Measurements from ENCODE around the gene AHCTF1. TPM values are rescaled to one million over a fixed set of nuclear protein-coding genes. Genes with fewer than 3 reads are reported as not detected.
"Not testable (repeated sequence)": the region's sequence is repeated elsewhere in the genome, so short reads cannot be mapped to it uniquely, and the experiment has no call there.

AHCTF1 gene
- total RNA-seq, 2 donors from 2014 or later, result 36.9 to 41.9 TPM

- TF ChIP-seq CTCF (conservative IDR thresholded peaks at IDR 0.05), result no peak
- no peaks in the 10 kb centered on the region for H3K4me1 Mint-ChIP-seq
- no peak overlapping the region for H3K4me3 Mint-ChIP-seq
- no peak for DNase-seq
- no peak overlapping the region for H3K4me3 ChIP-seq (ENCODE audit: low read length)
- H3K27ac Mint-ChIP-seq, result no peak overlapping the region
- no peaks in the 10 kb centered on the region for H3K9me3 ChIP-seq (ENCODE audit: control insufficient read depth, low read length)
- H3K4me1 ChIP-seq (ENCODE audit: control insufficient read depth, insufficient read depth, low read length), result no peaks in the 10 kb centered on the region
- no peak overlapping the region for H3K27ac ChIP-seq (ENCODE audit: low read depth, low read length)
- no peaks in the 10 kb centered on the region for H3K27me3 Mint-ChIP-seq (ENCODE audit: insufficient read depth)
- H3K9ac ChIP-seq (ENCODE audit: extremely low read depth, low read length, poor library complexity, severe bottlenecking), result no peak overlapping the region
- H3K9me3 Mint-ChIP-seq, result no peaks in the 10 kb centered on the region
- peaks cover 82% of the 10 kb centered on the region for H3K36me3 Mint-ChIP-seq (ENCODE audit: low read depth)
- 94% methylated on average over 1 of the region's 1 CpG; no CpG with 5 or more reads in 1 of the 2 experiments for WGBS, 2 experiments (ENCODE audit: insufficient coverage in 1 of 2, insufficient read length in 1 of 2)
- peaks cover 95% of the 10 kb centered on the region for H3K36me3 ChIP-seq (ENCODE audit: control insufficient read depth, insufficient read depth, low read length)
- H3K27me3 ChIP-seq (ENCODE audit: control insufficient read depth, insufficient read depth, low read length, poor library complexity, severe bottlenecking), result no peaks in the 10 kb centered on the region
These were observed 75.4 kb downstream of the AHCTF1 start for GRCh38 chr1:246856371-246856770.

DNA sequence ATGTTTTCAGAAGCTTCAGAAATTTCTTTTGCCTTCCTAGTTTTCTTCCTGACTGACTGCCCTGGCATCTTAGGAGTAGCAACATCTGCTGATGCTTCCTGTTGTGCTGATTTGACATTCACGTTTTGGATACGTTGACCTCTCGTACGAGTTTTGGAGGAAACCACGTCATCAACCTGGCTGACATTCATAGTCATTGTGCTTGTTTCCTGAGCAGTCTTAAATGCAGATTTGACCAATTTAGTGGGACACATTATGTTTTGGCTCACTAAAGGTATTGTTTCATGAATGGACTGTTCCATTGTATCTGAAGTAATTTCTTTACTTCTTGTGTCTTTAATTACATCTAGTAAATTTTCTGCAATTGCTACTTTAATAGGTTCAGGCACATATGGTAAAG, 81.1 kb downstream of the AHCTF1 start:
- H3K4me1 ChIP-seq (ENCODE audit: control insufficient read depth, insufficient read depth, low read length); H3K9me3 ChIP-seq (ENCODE audit: control insufficient read depth, low read length): not testable (repeated sequence)
- H3K36me3 ChIP-seq (ENCODE audit: control insufficient read depth, insufficient read depth, low read length), result peaks cover 87% of the 10 kb centered on the region

GRCh38 chr1:246843876-246844275, 87.9 kb downstream of the AHCTF1 start:
- WGBS, 2 experiments (ENCODE audit: insufficient coverage in 1 of 2, insufficient read length in 1 of 2), result 90 to 93% methylated on average over 3 to 4 of the region's 5 CpGs
- Histone ChIP-seq H3K9ac (ENCODE audit: extremely low read depth, low read length, poor library complexity, severe bottlenecking) (no peak overlapping the region), H3K27ac (ENCODE audit: low read depth, low read length) (no peak overlapping the region), H3K9me3 (ENCODE audit: control insufficient read depth, low read length) (no peaks in the 10 kb centered on the region), H3K36me3 (ENCODE audit: control insufficient read depth, insufficient read depth, low read length) (peaks cover 77% of the 10 kb centered on the region), H3K4me1 (ENCODE audit: control insufficient read depth, insufficient read depth, low read length) (no peaks in the 10 kb centered on the region), H3K27me3 (ENCODE audit: control insufficient read depth, insufficient read depth, low read length, poor library complexity, severe bottlenecking) (no peaks in the 10 kb centered on the region), H3K4me3 (ENCODE audit: low read length) (no peak overlapping the region)
- no peak for DNase-seq
- Mint-ChIP-seq H3K9me3 (no peaks in the 10 kb centered on the region), H3K4me1 (peaks cover 2% of the 10 kb centered on the region), H3K4me3 (no peak overlapping the region), H3K27ac (no peak overlapping the region), H3K36me3 (ENCODE audit: low read depth) (peaks cover 68% of the 10 kb centered on the region), H3K27me3 (ENCODE audit: insufficient read depth) (no peaks in the 10 kb centered on the region)
- TF ChIP-seq CTCF (conservative IDR thresholded peaks at IDR 0.05), result no peak

More for the DNA sequence above, 81.1 kb downstream of the AHCTF1 start:
- peaks cover 82% of the 10 kb centered on the region for H3K36me3 Mint-ChIP-seq (ENCODE audit: low read depth)
- not testable (repeated sequence) for H3K27ac ChIP-seq (ENCODE audit: low read depth, low read length); H3K4me1 Mint-ChIP-seq; H3K4me3 Mint-ChIP-seq; H3K27me3 Mint-ChIP-seq (ENCODE audit: insufficient read depth); H3K9ac ChIP-seq (ENCODE audit: extremely low read depth, low read length, poor library complexity, severe bottlenecking); H3K9me3 Mint-ChIP-seq; H3K27me3 ChIP-seq (ENCODE audit: control insufficient read depth, insufficient read depth, low read length, poor library complexity, severe bottlenecking); DNase-seq; H3K4me3 ChIP-seq (ENCODE audit: low read length); H3K27ac Mint-ChIP-seq
- no CpG with 5 or more reads among the region's 5 CpGs for WGBS, 2 experiments (ENCODE audit: insufficient coverage in 1 of 2, insufficient read length in 1 of 2)

GRCh38 chr1:246840761-246841160, 91.0 kb downstream of the AHCTF1 start:
- H3K4me1 ChIP-seq (ENCODE audit: control insufficient read depth, insufficient read depth, low read length); H3K27ac Mint-ChIP-seq; H3K9me3 ChIP-seq (ENCODE audit: control insufficient read depth, low read length); DNase-seq; H3K4me3 Mint-ChIP-seq; H3K27me3 Mint-ChIP-seq (ENCODE audit: insufficient read depth); H3K4me3 ChIP-seq (ENCODE audit: low read length); H3K27ac ChIP-seq (ENCODE audit: low read depth, low read length); H3K4me1 Mint-ChIP-seq; H3K9ac ChIP-seq (ENCODE audit: extremely low read depth, low read length, poor library complexity, severe bottlenecking); H3K9me3 Mint-ChIP-seq; H3K27me3 ChIP-seq (ENCODE audit: control insufficient read depth, insufficient read depth, low read length, poor library complexity, severe bottlenecking): not testable (repeated sequence)
- 100% methylated on average over 3 of the region's 3 CpGs; no CpG with 5 or more reads in 1 of the 2 experiments for WGBS, 2 experiments (ENCODE audit: insufficient coverage in 1 of 2, insufficient read length in 1 of 2)
- H3K36me3 Mint-ChIP-seq (ENCODE audit: low read depth), result peaks cover 43% of the 10 kb centered on the region
- peaks cover 48% of the 10 kb centered on the region for H3K36me3 ChIP-seq (ENCODE audit: control insufficient read depth, insufficient read depth, low read length)

All from endodermal cell (in vitro differentiated cells).